Measurements from ENCODE around the gene EVI5. TPM values are rescaled to one million over a fixed set of nuclear protein-coding genes. Genes with fewer than 3 reads are reported as not detected.

EVI5 gene
- total and polyA plus RNA-seq, 2 donors (not counting 1 experiment from before 2014, with no cell fraction given) = 1.5 to 36.3 TPM

DNA sequence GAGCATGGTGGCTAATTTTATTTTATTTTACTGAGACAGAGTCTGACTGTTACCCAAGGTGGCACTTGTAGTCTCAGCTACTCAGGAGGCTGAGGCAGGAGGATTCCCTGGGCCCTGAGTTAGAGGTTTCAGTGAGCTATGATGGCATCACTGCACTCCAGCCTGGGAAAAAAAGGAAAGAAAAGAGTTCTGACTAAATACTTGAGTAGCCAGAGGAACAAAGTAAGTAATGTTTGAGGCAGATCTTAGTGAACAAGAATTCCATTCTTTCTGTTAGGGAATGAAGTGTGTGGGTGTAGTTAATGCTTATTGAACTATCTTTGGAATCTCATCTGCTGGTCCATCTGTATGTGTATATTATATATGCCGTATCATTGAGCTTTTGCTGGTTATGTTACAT lies 13.1 kb upstream of the EVI5 start:
- Histone ChIP-seq H3K4me3 (ENCODE audit: control extremely low read depth in 1 of 5, extremely low read depth in 1 of 5, insufficient read depth in 1 of 5, low read depth in 2 of 5, low read length in 4 of 5) (no peak overlapping the region), H3K79me2 (ENCODE audit: control insufficient read depth, insufficient read depth, low read length) (no peaks in the 10 kb centered on the region), H2AFZ (ENCODE audit: insufficient read depth, low read depth, low read length, poor library complexity, severe bottlenecking) (no peak overlapping the region), H3K36me3 (replicated peaks in 1 of 2; ENCODE audit: control extremely low read depth in 1 of 2, control insufficient read depth in 1 of 2, extremely low read depth in 1 of 2, insufficient read depth in 2 of 2, low read length in 1 of 2) (no peaks in the 10 kb centered on the region), H3K4me1 (ENCODE audit: control insufficient read depth in 2 of 2, insufficient read depth in 2 of 2, low read length in 2 of 2) (no peaks in the 10 kb centered on the region), H3K27ac (ENCODE audit: low read length in 2 of 2) (no peak overlapping the region), H3K9me3 (ENCODE audit: control extremely low read depth in 1 of 3, control insufficient read depth in 2 of 3, insufficient read depth in 1 of 3, low read length in 2 of 3) (no peaks in the 10 kb centered on the region), H4K20me1 (ENCODE audit: control insufficient read depth, insufficient read depth, low read length, poor library complexity, severe bottlenecking) (no peaks in the 10 kb centered on the region), H3K27me3 (replicated peaks in 1 of 4; ENCODE audit: control extremely low read depth in 1 of 4, control insufficient read depth in 3 of 4, insufficient read depth in 4 of 4, low read length in 3 of 4) (no peaks in the 10 kb centered on the region), H3K4me2 (replicated peaks; ENCODE audit: low read depth, low read length, poor library complexity, severe bottlenecking) (no peak overlapping the region), H3K9ac (ENCODE audit: low read length) (no peak overlapping the region)
- TF ChIP-seq, protein P1, sequence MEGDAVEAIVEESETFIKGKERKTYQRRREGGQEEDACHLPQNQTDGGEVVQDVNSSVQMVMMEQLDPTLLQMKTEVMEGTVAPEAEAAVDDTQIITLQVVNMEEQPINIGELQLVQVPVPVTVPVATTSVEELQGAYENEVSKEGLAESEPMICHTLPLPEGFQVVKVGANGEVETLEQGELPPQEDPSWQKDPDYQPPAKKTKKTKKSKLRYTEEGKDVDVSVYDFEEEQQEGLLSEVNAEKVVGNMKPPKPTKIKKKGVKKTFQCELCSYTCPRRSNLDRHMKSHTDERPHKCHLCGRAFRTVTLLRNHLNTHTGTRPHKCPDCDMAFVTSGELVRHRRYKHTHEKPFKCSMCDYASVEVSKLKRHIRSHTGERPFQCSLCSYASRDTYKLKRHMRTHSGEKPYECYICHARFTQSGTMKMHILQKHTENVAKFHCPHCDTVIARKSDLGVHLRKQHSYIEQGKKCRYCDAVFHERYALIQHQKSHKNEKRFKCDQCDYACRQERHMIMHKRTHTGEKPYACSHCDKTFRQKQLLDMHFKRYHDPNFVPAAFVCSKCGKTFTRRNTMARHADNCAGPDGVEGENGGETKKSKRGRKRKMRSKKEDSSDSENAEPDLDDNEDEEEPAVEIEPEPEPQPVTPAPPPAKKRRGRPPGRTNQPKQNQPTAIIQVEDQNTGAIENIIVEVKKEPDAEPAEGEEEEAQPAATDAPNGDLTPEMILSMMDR (IDR thresholded peaks at IDR 0.05) = no peak
- no peak for TF ChIP-seq EZH2 (IDR thresholded peaks at IDR 0.05; ENCODE audit: borderline replicate concordance, insufficient read depth, low read depth, low read length, poor library complexity, severe bottlenecking)
- POLR2A ChIA-PET = no interaction called here
- Mint-ChIP-seq H3K9me3 (ENCODE audit: insufficient read depth) (no peaks in the 10 kb centered on the region), H3K4me1 (peaks cover 7% of the 10 kb centered on the region), H3K27ac (no peak overlapping the region), H3K27me3 (no peaks in the 10 kb centered on the region), H3K4me3 (no peak overlapping the region)
- no CpG with 5 or more reads among the region's 1 CpG for WGBS (ENCODE audit: insufficient coverage)
- CTCF ChIA-PET = interaction anchor here (1.1 kb wide), 1 partner anchor 20 kb away, joined by 3 read pairs; no protein-coding TSS in a partner anchor
- DNase-seq (no peak), ATAC-seq (ENCODE audit: low read depth) (no peak)
- intact Hi-C loops (cut with micrococcal nuclease) = no loop called here

GRCh38 chr1:92797297-92797696 lies 12.4 kb upstream of the EVI5 start:
- DNase-seq (no peak), ATAC-seq (ENCODE audit: low read depth) (no peak)
- no peak for TF ChIP-seq EZH2 (IDR thresholded peaks at IDR 0.05; ENCODE audit: borderline replicate concordance, insufficient read depth, low read depth, low read length, poor library complexity, severe bottlenecking)
- TF ChIP-seq, protein P1 (IDR thresholded peaks at IDR 0.05) = no peak
- no peaks in the 10 kb centered on the region for H3K79me2 ChIP-seq (ENCODE audit: control insufficient read depth, insufficient read depth, low read length)
- H3K27ac ChIP-seq (ENCODE audit: low read length in 2 of 2) = no peak overlapping the region
- Mint-ChIP-seq H3K4me1 (peaks cover 7% of the 10 kb centered on the region), H3K27ac (no peak overlapping the region), H3K4me3 (no peak overlapping the region), H3K9me3 (ENCODE audit: insufficient read depth) (no peaks in the 10 kb centered on the region), H3K27me3 (no peaks in the 10 kb centered on the region)
- ChIA-PET POLR2A (no interaction called here), CTCF (interaction anchor here (1.5 kb wide), 1 partner anchor 21 kb away, joined by 6 read pairs; no protein-coding TSS in a partner anchor)
- no peaks in the 10 kb centered on the region for H3K36me3 ChIP-seq (replicated peaks in 1 of 2; ENCODE audit: control extremely low read depth in 1 of 2, control insufficient read depth in 1 of 2, extremely low read depth in 1 of 2, insufficient read depth in 2 of 2, low read length in 1 of 2)
- H3K4me2 ChIP-seq (replicated peaks; ENCODE audit: low read depth, low read length, poor library complexity, severe bottlenecking) = no peak overlapping the region
- H2AFZ ChIP-seq (ENCODE audit: insufficient read depth, low read depth, low read length, poor library complexity, severe bottlenecking) = no peak overlapping the region
- peaks cover 0 to under 1% (median 0%) of the 10 kb centered on the region in 4 experiments for H3K27me3 ChIP-seq (replicated peaks in 1 of 4; ENCODE audit: control extremely low read depth in 1 of 4, control insufficient read depth in 3 of 4, insufficient read depth in 4 of 4, low read length in 3 of 4)
- no peak overlapping the region for H3K9ac ChIP-seq (ENCODE audit: low read length)
- intact Hi-C loops (cut with micrococcal nuclease) = no loop called here
- no peaks in the 10 kb centered on the region for H4K20me1 ChIP-seq (ENCODE audit: control insufficient read depth, insufficient read depth, low read length, poor library complexity, severe bottlenecking)
- no peaks in the 10 kb centered on the region for H3K9me3 ChIP-seq (ENCODE audit: control extremely low read depth in 1 of 3, control insufficient read depth in 2 of 3, insufficient read depth in 1 of 3, low read length in 2 of 3)
- H3K4me3 ChIP-seq (ENCODE audit: control extremely low read depth in 1 of 5, extremely low read depth in 1 of 5, insufficient read depth in 1 of 5, low read depth in 2 of 5, low read length in 4 of 5) = no peak overlapping the region
- no peaks in the 10 kb centered on the region for H3K4me1 ChIP-seq (ENCODE audit: control insufficient read depth in 2 of 2, insufficient read depth in 2 of 2, low read length in 2 of 2)

All from B cell (primary cell).